Embryonic facial prominence (tissue), 1 donor: ENCODE results near the gene TACSTD2.
"Not testable (repeated sequence)": the region's sequence is repeated elsewhere in the genome, so short reads cannot be mapped to it uniquely, and the experiment has no call there.

Experiments used
- DNase-seq: peaks from one replicate; pipeline ENCODE4 v3.0.0-alpha.2; 2016; ENCODE audit errors: extremely low spot score

The TACSTD2 gene

GRCh38 chr1:58587667-58588066 lies 10.6 kb upstream of the TACSTD2 start:
- DNase-seq = no peak

- DNase-seq = no peak
These were observed 9.2 kb upstream of the TACSTD2 start for GRCh38 chr1:58586271-58586670.

- DNase-seq = no peak
These were observed 8.6 kb upstream of the TACSTD2 start for GRCh38 chr1:58585581-58586151.

- no peak for DNase-seq
These were observed 8.1 kb upstream of the TACSTD2 start for GRCh38 chr1:58585166-58585565.

GRCh38 chr1:58584082-58584895 lies 7.2 kb upstream of the TACSTD2 start:
- no peak for DNase-seq

- DNase-seq = no peak
These were observed 6.4 kb upstream of the TACSTD2 start for GRCh38 chr1:58583496-58583895.

- not testable (repeated sequence) for DNase-seq
These were observed 5.1 kb upstream of the TACSTD2 start for GRCh38 chr1:58582143-58582542.

GRCh38 chr1:58581641-58582040 lies 4.6 kb upstream of the TACSTD2 start:
- DNase-seq = no peak

- no peak for DNase-seq
These were observed 3.1 kb upstream of the TACSTD2 start for GRCh38 chr1:58580186-58580585.

GRCh38 chr1:58577654-58578030 lies 590 bp upstream of the TACSTD2 start:
- no peak for DNase-seq

GRCh38 chr1:58576325-58576726 lies 726 bp downstream of the TACSTD2 start:
- DNase-seq = no peak

- DNase-seq = no peak
These were observed 1.3 kb downstream of the TACSTD2 start for GRCh38 chr1:58575551-58576324.

- no peak for DNase-seq
These were observed 2.2 kb downstream of the TACSTD2 start for GRCh38 chr1:58574816-58575215.

- no peak for DNase-seq
These were observed 3.1 kb downstream of the TACSTD2 start for GRCh38 chr1:58573705-58574591.

- no peak for DNase-seq
These were observed 3.9 kb downstream of the TACSTD2 start for GRCh38 chr1:58573138-58573537.

GRCh38 chr1:58572690-58573089 lies 4.4 kb downstream of the TACSTD2 start:
- no peak for DNase-seq

GRCh38 chr1:58571616-58572015 lies 5.4 kb downstream of the TACSTD2 start:
- no peak for DNase-seq

GRCh38 chr1:58570817-58571216 lies 6.2 kb downstream of the TACSTD2 start:
- no peak for DNase-seq

GRCh38 chr1:58570094-58570493 lies 7.0 kb downstream of the TACSTD2 start:
- no peak for DNase-seq

- no peak for DNase-seq
These were observed 8.1 kb downstream of the TACSTD2 start for GRCh38 chr1:58568911-58569310.

- no peak for DNase-seq
These were observed 8.7 kb downstream of the TACSTD2 start for GRCh38 chr1:58568271-58568860.
